LoVo (cell line): Measurements from ENCODE around the gene MAPK11.

Experiments used
- DNase-seq: peaks from one replicate; pipeline ENCODE4 v3.0.0-alpha.2; 2016; ENCODE audit warnings: low spot score

MAPK11 gene

DNA sequence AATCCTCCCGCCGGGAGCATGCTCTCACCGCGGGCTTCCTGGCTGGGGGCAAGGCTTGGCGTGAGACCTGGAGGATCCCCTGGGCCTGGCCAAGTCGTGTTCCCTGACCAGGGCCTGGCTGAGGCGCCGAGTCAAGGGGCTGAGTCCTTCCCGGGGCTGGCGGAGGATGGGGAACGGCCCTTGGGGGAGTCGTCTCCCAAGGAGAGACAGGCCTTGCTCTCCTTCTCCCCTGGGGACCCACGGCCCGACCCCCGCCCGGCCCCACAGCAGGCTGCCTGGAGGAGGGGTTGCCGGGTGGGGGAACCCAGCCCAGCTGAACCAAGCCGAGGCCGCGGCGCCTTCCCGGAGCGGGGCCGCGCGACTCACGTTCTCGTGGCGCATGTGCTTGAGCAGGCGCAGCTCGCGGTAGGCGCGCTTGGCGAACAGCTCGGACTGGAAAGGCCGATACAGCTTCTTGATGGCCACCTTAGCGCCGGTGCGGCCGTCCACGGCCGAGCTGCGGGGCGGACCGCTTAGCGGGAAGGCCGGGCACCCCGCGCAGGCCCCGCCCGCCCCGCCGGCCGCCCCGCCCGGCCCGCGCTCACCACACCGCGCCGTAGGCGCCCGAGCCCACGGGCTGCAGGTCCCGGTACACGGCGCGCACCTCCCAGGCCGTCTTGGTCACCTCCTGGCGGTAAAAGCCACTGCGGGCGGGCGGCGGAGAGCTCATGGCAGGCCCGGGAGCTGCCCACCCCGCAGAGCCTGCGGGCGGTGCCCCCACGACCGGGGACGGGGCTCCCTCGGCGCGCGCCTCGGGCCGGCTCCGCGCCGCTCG, 9.2 kb downstream of the MAPK11 start:
- peak; percentile 45 for DNase-seq

DNA sequence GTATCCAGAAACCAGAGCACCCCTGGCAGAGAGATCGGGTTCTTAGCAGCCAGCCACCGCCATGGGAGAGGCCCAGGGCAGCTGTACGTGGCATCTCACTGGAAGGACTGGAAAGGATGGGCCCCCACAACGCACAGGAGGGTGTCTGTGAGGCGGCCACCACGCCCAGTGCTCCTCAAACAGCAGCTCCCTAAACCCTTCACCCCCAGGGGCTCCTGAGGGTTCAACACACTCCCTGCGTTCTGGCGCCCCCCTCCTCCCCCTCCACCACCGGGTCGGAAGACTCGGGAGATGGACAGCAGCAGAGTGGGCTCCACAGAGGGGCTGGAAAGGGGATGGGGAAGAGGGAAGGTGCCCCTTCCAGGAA, 9.8 kb downstream of the MAPK11 start:
- DNase-seq, result no peak

DNA sequence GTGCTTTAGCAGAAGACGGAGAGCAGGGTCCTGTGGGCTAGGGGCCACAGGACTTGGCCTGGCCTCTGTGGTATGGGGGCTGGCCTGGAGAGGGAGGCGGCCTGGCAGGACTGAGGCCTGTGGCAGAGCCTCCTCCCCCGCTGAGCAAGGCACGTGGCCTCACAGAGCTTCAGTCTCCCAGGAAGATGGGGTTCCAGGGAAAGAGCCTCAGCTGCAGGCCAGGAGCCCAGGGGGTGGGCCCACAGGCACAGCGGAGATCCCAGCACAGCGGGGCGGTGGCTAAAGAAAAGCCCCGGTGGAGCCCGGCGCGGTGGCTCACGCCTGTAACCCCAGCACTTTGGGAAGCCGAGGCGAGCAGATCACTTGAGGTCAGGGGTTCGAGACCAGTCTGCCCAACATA, 10.9 kb downstream of the MAPK11 start:
- DNase-seq, result no peak

DNA sequence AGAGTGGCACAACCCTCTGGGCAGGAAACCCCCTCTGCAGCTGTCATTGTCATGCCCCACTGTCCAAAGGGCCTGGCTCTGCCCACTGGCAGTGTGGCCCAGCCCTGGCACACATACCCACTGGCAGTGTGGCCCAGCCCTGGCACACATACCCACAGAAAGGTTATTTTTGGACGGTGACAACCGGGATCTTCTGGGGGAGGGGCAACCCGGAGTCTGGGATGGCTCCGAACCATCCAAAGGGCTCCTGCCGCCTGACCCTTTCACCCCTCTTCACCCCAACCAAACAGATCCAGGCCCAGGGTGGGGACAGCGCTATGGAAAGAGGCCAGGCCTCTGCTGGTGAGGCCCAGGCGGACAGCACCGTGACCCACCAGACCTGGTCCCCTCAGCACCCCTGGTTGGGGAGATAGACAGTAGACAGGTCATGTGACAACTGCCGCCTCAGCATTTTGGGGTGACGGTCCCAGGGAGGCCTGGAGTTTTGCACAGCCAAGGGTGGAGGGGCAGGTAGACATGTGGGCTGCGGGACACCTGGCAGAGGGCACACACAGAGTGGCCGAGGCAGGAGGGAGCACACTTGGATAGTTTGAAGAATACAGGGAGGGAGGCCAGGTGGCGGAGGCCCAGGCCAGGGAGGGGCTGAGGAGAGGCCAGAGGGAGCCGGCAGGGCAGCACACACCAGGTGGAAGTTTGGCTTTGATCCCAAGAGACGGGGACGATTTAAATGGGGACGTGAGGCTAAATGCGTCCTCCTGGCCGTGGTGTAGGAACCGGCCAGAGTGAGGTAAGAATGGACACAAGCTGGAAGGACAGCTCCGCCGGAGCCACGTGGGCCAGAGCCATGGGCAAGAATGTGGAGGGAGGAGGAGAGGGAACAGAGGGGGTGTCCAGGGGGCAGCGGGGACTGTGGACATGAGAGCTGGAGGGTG, 11.6 kb downstream of the MAPK11 start:
- DNase-seq, result no peak

DNA sequence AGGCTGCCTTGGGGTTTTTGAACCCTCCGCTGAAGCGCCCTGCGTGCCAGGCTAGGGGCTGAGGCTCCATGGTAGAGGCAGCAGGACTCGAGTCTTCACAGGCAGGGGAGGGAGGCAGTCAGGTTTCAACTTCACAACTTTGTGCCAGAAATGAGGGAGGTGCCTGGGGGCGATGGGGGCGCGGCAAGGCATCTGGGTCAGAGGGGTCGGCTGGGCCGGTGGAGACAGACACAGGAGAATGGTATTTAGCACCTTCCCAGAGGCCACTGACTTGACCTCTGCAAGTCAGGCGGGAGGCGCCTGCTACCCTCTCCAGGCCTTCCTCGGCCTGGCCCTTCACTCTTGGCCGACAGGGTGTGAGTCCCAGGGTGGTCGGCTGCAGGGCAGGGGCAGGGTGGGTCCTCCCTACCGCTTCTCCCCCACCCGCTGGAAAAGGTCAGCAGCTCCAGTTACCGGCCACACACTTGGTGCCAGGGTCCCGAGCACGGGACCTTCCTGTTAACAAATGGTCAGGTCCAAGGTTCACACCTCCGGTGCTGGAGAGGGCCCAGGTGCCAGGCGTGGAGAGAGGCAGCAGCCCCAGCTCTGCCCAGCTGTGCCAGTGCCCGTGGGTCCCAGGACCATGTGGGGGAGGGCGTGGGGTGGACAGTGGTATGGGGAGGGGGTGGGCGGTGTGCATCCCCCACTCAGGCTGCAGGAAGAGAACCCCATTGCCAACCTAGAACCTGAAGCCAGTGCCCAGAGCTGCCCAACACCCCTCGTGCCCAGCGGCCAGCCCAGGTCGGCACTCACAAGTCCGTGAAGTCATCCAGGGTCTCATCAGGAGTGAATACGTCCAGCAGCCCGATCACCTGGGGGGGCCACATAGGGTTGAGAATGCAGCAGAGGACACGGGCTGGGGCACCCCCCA, 12.5 kb downstream of the MAPK11 start:
- DNase-seq, result no peak

DNA sequence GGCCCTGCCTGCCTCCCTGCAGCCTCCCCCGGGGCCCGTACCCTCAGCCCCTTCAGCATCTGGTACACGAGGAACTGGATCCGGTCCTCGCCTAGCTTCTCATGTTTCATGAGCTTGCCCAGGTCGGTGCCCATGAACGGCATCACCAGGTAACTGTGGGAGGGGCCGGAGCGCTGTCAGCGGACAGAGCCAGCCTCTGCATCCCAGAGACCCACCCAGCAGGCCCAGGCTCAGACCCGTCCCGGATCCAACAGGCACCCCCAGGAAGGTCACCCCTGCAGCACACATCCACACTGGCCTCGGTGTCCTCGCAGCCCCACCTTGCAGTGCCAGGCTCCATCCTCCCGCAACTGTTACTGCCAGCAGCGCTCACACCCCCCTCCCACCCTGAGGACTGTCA, 13.1 kb downstream of the MAPK11 start:
- DNase-seq, result no peak

DNA sequence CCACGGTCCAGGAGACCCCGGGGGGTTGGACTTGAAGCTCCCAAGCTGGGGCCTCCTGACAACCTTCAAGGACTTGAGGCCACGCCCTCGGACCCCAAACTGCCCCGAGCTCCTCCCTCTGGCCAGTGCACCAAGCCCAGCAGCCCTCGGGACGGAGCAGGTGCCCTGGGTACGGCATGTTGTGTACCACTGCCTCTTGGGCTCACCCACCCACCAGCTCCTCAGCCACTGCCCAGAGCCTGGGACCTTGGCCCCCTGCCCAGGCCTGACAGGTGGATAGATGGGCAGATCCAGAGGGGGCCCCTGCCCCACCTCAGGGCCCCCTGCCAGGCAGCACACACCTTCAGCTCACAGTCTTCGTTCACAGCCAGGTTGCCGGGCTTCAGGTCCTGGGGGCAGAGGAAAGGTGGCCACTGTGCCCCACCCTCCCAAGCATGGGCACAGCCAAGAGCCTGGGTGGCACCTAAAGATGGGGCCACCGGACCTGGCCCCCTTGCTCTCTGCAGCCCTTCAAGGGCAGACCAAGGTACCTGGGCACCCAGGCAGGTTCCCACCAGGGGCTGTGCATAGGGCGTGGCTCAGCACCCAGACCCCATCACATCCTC, 13.8 kb downstream of the MAPK11 start:
- no peak for DNase-seq

DNA sequence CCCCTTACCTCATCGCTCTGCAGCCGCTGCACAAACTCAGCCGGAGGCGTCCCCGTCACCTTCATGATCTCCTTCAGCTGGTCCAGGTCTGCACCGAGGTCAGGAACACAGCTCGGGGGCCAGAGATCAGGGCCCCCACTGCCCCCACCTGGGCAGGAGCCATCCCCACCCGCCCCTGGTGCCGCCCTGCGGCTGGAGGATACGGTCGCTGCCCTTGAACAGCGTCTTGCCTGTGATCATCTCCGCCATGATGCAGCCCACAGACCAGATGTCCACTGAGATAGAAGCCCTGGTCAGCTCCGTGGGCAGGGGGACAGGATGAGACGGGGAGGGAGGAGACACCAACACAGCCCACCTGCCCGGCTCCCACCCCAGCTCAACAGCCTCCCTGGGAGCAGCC, 14.6 kb downstream of the MAPK11 start:
- no peak for DNase-seq

DNA sequence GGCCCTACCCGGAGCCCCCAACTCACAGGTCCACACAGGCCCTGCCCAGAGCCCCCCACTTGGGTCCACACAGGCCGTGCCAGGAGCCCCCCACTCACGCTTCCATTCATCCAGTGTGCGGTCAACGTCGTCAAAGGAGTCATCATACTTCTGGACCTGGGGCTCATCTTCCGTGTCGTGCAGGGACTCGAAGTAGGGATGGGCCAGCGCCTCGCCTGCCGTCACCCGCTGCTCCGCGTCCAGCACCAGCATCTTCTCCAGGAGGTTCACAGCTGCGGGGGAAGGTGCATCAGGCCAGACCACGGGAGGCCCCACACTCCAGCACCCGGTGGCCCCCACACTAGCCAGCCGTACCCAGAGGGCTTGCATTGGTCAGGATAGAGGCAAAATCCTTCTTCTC, 15.1 kb downstream of the MAPK11 start:
- DNase-seq, result no peak

DNA sequence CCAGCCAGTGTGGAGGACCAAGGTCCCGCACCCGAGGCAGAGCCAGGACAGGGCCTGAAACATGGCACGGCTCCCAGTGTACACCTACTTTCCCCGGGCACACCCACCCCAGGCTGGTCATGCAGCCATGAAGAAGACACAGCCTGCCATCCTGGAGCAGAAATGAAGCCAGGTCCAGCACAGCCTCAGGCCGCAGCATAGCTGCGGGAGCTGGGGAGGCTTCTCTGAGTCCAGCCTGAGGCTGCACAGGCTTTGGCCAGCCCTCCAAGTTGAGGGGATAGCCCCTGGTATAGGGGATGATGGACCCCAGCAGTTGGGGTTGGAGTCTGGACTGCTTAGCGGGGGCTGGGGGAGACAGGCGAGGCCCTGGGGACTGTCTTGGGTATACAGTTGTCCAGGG, 16.2 kb downstream of the MAPK11 start:
- DNase-seq, result no peak

DNA sequence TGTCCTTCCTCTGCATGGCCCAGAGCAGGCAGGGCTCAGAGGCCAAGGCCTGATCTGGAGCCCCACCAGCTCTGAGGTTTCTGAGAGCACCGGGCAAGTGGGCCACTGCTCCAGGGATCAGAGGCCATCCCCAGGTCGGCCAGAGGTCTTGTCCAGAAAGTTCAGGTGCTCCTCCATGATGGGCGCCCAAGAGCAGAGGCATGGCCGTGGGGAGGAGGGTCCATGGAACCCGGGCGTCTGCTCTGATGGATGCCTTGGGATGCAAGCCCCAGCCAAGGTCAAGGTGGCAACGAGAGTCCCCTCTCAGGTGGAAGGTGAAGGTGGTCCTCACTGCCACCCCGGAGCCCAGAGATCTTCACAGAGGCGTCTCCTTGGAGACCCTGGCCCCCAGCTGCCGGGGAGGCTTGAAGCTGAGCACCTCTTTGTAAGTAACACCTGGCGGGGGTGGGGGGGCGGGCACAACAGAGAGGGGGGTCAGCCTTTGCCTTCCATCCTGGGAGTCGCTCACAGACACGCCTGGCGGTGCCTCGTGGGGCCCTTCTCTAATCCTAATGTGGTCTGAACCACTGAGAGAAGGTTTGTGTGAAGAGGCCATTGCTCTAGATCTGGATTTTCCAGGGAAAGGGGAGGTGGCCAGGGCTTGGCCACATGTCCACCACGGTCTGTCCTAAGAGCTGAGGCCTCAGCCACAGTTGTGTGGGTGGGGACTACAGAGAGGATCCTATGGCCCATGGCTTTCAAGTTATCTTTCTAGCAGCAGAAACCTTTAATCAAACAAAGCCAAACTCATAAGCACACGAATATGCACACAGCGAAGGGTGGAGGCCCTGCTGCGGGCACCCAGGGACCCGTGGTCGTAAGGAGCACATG, 16.9 kb downstream of the MAPK11 start:
- no peak for DNase-seq

DNA sequence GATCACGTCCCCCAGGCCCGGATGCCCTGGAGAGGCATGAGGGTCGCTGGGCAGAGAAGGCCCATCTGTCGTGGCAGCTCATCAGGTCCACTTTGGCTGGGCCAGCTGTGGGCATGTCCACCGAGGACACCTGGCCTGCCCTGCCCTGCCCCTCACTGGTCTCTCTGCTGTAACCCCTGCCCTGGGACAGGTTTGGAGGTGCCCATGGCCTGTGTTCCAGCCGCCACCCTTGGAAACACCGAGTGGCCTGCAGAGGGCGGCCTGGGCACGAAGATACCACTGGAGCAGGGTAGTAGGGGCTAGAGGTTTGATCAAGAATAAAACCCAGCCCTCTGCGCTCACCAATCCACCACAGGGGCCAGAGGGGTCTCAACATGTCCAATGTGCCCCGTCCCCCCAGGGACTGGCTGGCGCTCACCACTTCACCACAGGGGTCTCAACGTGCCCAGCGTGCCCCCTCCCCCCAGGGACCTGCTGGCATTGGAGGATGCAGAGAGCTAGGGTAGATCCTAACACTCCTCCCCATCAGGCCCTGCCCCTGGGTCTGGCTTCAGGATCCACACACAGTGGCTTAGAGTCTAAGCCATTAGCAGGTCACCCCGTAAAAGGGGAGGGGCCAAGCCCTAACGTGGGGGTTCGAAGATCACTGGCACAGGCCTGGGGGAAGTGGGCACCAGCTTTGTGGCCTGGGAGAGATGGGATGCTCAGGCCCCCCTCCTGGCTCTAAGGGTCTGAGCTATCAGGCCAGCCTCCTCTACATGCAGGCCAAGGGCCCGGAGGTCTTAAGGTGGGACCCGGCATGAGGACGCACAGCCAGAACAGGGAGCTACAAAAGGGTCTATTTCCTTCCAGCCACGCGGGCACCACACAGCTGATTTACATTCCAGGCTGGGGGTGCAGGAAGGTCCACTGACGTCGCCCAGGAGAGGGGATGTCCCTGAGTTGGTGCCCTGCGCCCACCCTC, 17.8 kb downstream of the MAPK11 start:
- DNase-seq, result peak; percentile 50

DNA sequence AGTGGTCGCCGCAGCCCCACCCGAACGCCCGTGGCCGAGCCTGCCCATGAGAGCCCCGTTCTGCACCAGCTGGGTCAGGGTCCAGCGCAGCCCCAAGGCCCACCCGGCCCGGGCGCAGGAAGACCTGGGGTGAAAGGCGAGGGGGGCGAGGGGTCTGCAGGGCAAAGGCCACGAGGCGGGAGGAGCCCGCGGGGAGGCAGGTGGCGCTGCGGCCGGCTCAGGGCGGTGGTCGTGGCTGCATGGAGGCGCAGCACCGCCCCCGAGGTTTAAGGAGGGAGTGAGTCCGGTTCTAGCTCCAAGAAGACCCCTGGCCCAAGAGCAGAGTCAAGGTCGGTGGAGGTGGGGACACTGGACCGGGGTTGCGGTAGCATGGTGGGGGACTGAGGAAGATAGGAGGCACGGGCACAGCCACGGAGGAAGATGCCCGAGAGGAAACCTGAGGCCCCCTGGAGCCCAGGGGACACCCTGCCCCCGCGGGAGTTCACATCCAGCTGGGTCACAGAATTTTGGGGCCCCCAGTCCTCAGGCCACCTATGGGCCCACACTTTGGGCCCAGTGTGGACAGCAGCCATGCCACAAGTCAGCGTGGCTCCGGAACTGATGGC, 18.6 kb downstream of the MAPK11 start:
- DNase-seq, result no peak

DNA sequence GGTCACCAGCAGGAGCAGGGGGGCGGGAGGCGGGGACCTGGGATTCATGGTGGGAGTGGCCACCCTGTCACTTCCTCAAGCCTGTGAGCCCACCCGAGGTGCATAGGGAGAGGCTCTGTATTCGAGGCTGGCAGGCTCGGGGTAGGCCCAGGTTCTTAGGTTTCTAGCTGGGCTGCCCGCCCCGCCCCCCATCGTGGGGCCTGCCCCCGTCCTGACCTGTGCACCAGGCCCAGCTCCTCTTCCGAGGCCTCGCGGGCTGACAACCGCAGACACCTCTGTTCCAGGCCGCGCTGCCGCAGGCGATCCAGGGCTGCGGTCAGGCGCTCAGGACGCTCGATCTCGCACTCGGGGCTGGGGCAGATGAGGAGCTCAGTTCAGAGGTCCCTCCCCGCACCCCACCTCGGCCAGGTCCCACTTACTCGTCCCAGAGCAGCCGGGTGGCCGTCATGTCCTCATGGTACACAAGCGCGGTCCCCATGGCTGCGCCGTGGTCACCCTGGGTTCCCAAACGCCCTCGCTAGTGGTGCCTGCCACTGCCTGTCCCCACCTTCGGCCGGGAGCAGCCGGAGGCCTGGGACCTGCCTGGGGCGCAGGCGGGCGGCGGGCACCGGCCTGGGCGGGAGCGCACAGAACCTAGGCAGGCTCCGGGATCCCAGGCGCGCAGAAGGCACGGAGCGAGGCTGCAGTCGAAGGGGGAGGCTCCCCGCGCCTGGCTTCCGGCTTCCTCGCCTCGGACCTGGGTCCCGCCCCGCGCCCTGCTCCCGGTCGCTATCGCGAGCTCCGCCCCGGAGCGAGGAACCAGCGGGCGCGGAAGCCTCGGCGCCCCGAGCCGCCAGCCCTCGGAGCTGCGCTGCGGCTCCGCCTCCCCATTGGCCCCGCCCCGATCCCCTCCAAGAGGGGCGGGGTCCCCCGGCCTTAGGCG, 19.4 kb downstream of the MAPK11 start, which contains the start of gene HDAC10:
Gene HDAC10 (minus strand): TSS at position 711 of the 922 bp plus-strand sequence. CDS start 233 bp downstream, at position 478.
- DNase-seq, result peak; percentile 72

DNA sequence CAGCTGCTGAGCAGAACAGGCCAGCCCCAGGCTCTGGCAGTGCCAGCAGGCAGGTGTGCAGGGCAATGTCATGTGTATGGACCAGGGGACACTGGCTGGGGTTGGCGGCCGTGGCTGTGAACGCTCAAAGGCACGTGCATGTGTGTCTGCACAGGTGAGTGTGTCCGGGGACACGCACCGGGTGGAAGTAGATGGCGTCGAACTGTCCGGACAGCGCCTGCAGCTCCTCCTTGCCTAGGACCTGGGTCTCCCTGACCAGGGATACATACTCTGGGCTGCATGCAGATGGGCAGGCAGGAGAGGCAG, 20.0 kb downstream of the MAPK11 start:
- DNase-seq, result no peak

DNA sequence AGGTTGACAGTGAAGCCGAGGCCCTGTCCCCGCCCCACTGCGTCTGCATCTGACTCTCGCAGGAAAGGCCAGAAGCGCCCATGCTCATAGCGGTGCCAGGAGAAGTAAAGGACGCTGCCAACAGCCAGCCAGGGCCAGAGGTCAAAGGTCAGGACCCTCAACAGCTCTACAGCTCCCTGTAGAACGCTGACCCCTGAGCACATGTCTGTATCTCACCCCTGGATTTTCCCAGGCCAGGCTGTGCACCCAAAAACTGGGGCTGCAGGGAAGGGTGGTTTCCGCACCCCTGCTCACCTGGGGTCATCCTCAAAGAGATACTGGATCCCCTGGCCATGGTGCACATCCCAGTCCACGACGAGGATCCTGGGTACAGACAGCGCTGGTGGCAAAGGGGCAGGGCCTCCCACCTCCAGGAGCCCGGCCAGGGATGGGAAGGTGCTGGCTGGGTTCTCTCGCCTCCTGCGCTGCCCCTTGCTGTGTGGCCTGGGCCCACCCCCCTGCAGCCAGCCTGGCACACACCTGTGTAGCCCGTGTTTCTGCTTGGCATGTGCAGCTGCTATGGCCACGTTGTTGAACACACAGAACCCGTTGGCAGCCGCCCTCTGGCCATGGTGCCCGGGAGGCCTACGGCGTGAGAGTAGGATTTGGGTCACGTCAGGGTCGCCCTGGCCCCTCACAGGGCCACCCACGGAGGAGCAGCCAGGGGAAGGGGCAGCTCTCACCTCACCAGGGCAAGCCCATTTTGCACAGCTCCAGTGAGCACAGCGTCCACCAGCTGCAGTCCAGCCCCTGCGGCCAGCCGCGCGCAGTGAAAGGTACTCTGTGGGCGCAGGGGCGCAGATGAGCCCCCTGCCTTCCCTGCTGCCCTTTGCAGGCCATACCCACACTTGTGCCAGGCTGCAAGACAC, 20.6 kb downstream of the MAPK11 start:
- no peak for DNase-seq
